Measurements from ENCODE around the gene NOL9. TPM values are rescaled to one million over a fixed set of nuclear protein-coding genes. Genes with fewer than 3 reads are reported as not detected.

Gene NOL9
- total RNA-seq, 2 donors from 2014 or later, result 15.3 to 38.9 TPM

- no peaks in the 10 kb centered on the region for H3K9me3 ChIP-seq
- TF ChIP-seq, protein P1, sequence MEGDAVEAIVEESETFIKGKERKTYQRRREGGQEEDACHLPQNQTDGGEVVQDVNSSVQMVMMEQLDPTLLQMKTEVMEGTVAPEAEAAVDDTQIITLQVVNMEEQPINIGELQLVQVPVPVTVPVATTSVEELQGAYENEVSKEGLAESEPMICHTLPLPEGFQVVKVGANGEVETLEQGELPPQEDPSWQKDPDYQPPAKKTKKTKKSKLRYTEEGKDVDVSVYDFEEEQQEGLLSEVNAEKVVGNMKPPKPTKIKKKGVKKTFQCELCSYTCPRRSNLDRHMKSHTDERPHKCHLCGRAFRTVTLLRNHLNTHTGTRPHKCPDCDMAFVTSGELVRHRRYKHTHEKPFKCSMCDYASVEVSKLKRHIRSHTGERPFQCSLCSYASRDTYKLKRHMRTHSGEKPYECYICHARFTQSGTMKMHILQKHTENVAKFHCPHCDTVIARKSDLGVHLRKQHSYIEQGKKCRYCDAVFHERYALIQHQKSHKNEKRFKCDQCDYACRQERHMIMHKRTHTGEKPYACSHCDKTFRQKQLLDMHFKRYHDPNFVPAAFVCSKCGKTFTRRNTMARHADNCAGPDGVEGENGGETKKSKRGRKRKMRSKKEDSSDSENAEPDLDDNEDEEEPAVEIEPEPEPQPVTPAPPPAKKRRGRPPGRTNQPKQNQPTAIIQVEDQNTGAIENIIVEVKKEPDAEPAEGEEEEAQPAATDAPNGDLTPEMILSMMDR (IDR thresholded peaks at IDR 0.05), result no peak
- ATAC-seq (ENCODE audit: insufficient number of reproducible peaks, low FRiP score, low read depth) (no peak), DNase-seq (ENCODE audit: low spot score) (no peak)
- H3K27ac ChIP-seq, result no peak overlapping the region
- no peaks in the 10 kb centered on the region for H3K27me3 ChIP-seq (replicated peaks; ENCODE audit: insufficient read depth)
- no peak overlapping the region for H3K4me3 ChIP-seq
- no peaks in the 10 kb centered on the region for H3K4me1 ChIP-seq (ENCODE audit: control insufficient read depth in 1 of 2, low read depth in 2 of 2)
- H3K36me3 ChIP-seq, result peaks cover 8% of the 10 kb centered on the region
These were observed 77.1 kb downstream of the NOL9 start for GRCh38 chr1:6477039-6477820.

DNA sequence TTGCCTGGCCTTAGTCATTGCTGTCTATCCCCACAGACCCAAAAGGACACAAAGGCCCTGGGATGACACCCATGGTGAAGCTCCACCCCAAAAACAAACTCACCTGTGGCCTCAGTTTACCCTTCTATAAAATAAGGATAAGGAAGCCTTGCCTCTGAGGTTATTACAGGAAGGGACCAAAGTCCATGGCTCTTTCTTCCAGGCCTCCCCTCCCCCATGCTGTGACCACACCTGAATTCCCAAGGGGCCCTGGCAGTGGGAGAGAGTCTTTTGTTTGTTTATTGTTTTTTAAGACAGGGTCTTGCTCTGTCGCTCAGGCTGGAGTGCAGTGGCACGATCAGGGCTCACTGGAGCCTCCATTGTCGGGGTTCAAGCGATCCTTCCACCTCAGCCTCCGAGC lies 77.8 kb downstream of the NOL9 start:
- H3K9me3 ChIP-seq, result no peaks in the 10 kb centered on the region
- DNase-seq (ENCODE audit: low spot score), result no peak
- no peak for ATAC-seq (ENCODE audit: insufficient number of reproducible peaks, low FRiP score, low read depth)
- no peaks in the 10 kb centered on the region for H3K4me1 ChIP-seq (ENCODE audit: control insufficient read depth in 1 of 2, low read depth in 2 of 2)
- H3K36me3 ChIP-seq, result peaks cover 11% of the 10 kb centered on the region
- H3K27ac ChIP-seq, result no peak overlapping the region
- TF ChIP-seq, protein P1 (IDR thresholded peaks at IDR 0.05), result no peak
- H3K4me3 ChIP-seq, result no peak overlapping the region
- H3K27me3 ChIP-seq (replicated peaks; ENCODE audit: insufficient read depth), result no peaks in the 10 kb centered on the region

GRCh38 chr1:6475381-6476133 lies 78.8 kb downstream of the NOL9 start:
- Histone ChIP-seq H3K9me3 (no peaks in the 10 kb centered on the region), H3K4me3 (no peak overlapping the region), H3K27me3 (replicated peaks; ENCODE audit: insufficient read depth) (no peaks in the 10 kb centered on the region), H3K27ac (no peak overlapping the region), H3K4me1 (ENCODE audit: control insufficient read depth in 1 of 2, low read depth in 2 of 2) (no peaks in the 10 kb centered on the region), H3K36me3 (peaks cover 12% of the 10 kb centered on the region)
- DNase-seq (ENCODE audit: low spot score), result no peak
- TF ChIP-seq, protein P1 (IDR thresholded peaks at IDR 0.05), result peak; percentile 89
- no peak for ATAC-seq (ENCODE audit: insufficient number of reproducible peaks, low FRiP score, low read depth)

DNA sequence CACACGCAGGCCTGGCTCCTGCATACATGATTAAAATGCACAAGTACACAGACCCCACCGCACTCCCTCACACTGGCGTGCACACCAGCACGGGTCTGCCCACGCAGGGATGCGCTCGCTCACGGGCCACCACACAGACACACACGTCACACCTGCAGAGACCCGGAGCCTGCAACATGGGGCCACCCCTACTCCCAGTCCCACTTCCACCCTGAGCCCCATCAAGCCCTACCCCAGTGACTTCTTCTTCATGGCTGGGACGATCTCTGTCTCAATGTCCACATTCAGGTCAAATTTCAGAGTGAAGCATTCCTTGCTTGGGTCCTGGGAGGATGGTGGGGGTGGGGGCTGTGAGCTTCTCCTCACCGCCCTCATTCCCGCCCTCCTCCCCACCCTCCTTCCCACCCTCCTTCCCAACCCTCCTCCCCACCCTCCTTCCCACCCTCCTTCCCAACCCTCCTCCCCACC lies 79.5 kb downstream of the NOL9 start:
- no peak overlapping the region for H3K4me3 ChIP-seq
- H3K27me3 ChIP-seq (replicated peaks; ENCODE audit: insufficient read depth), result no peaks in the 10 kb centered on the region
- TF ChIP-seq, protein P1 (IDR thresholded peaks at IDR 0.05), result no peak
- DNase-seq (ENCODE audit: low spot score) (no peak), ATAC-seq (ENCODE audit: insufficient number of reproducible peaks, low FRiP score, low read depth) (no peak)
- no peak overlapping the region for H3K27ac ChIP-seq
- no peaks in the 10 kb centered on the region for H3K4me1 ChIP-seq (ENCODE audit: control insufficient read depth in 1 of 2, low read depth in 2 of 2)
- peaks cover 19% of the 10 kb centered on the region for H3K36me3 ChIP-seq
- H3K9me3 ChIP-seq, result no peaks in the 10 kb centered on the region

All from thoracic aorta (tissue), 2 donors.